ENCODE data around the gene LRIT1.

GRCh38 chr10:84224411-84225028 lies 16.8 kb downstream of the LRIT1 start:
- TF ChIP-seq, protein P1, sequence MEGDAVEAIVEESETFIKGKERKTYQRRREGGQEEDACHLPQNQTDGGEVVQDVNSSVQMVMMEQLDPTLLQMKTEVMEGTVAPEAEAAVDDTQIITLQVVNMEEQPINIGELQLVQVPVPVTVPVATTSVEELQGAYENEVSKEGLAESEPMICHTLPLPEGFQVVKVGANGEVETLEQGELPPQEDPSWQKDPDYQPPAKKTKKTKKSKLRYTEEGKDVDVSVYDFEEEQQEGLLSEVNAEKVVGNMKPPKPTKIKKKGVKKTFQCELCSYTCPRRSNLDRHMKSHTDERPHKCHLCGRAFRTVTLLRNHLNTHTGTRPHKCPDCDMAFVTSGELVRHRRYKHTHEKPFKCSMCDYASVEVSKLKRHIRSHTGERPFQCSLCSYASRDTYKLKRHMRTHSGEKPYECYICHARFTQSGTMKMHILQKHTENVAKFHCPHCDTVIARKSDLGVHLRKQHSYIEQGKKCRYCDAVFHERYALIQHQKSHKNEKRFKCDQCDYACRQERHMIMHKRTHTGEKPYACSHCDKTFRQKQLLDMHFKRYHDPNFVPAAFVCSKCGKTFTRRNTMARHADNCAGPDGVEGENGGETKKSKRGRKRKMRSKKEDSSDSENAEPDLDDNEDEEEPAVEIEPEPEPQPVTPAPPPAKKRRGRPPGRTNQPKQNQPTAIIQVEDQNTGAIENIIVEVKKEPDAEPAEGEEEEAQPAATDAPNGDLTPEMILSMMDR (IDR thresholded peaks at IDR 0.05; ENCODE audit: low read length) = no peak
- TF ChIP-seq EZH2 (IDR thresholded peaks at IDR 0.05; ENCODE audit: borderline replicate concordance, low read length) = no peak
